Measurements from ENCODE around the gene SLAMF7.

GRCh38 chr1:160708118-160708517 is 30.9 kb upstream of the SLAMF7 start:
- TF ChIP-seq CTCF (conservative IDR thresholded peaks at IDR 0.05), result no peak
- TF ChIP-seq ZFX (IDR thresholded peaks at IDR 0.05), result no peak

Data from C4-2B (cell line).